KMS-11 (cell line): ENCODE measurements around the gene CRYBG2.

Source experiments
- H2AFZ ChIP-seq: fragments of 200-600 bp; sonication (generic); 2 replicates; pipeline ENCODE4 v1.6.1; 2016; ENCODE audit warnings: antibody characterized with exemption, mixed run types, low read depth
- H3K27ac ChIP-seq: fragments of 200-600 bp; sonication (generic); 2 replicates; pipeline ENCODE4 v1.6.1; 2016; ENCODE audit warnings: mild to moderate bottlenecking, mixed run types
- H3K27me3 ChIP-seq: fragments of 200-600 bp; sonication (generic); 2 replicates; pipeline ENCODE4 v1.6.1; 2017; ENCODE audit warnings: mild to moderate bottlenecking, low read depth, mixed run types, moderate library complexity; ENCODE audit not compliant: insufficient read depth
- H3K36me3 ChIP-seq: fragments of 200-600 bp; sonication (generic); 2 replicates; pipeline ENCODE4 v1.6.1; 2017; ENCODE audit warnings: mild to moderate bottlenecking, mixed run types; ENCODE audit not compliant: insufficient read depth
- H3K4me1 ChIP-seq: fragments of 200-600 bp; sonication (generic); 2 replicates; pipeline ENCODE4 v1.6.1; 2016; ENCODE audit warnings: mild to moderate bottlenecking, low read depth, mixed run types; ENCODE audit not compliant: poor library complexity, severe bottlenecking
- H3K4me2 ChIP-seq: fragments of 200-600 bp; sonication (generic); 2 replicates; pipeline ENCODE4 v1.7.0; 2016; ENCODE audit warnings: mild to moderate bottlenecking, mixed run types
- H3K4me3 ChIP-seq: fragments of 200-600 bp; sonication (generic); IDR thresholded peaks from 2 replicates; pipeline ENCODE4 v1.6.1; 2017; ENCODE audit warnings: low read depth, low read length, mixed read lengths; ENCODE audit not compliant: insufficient read depth
- H3K79me2 ChIP-seq: fragments of 200-600 bp; sonication (generic); 2 replicates; pipeline ENCODE4 v1.6.1; 2016; ENCODE audit warnings: low read depth, mixed run types; ENCODE audit not compliant: insufficient read depth
- H3K9ac ChIP-seq: fragments of 200-600 bp; sonication (generic); 2 replicates; pipeline ENCODE4 v1.6.1; 2016; ENCODE audit warnings: mild to moderate bottlenecking, mixed run types
- H4K20me1 ChIP-seq: fragments of 200-600 bp; sonication (generic); 2 replicates; pipeline ENCODE4 v1.6.1; 2016; ENCODE audit warnings: mild to moderate bottlenecking, mixed run types; ENCODE audit not compliant: insufficient read depth
- TF ChIP-seq, protein P1 (sequence below): fragments of 200-600 bp; sonication (generic); conservative IDR thresholded peaks from 2 replicates; pipeline ENCODE4 v1.6.1; 2017; ENCODE audit warnings: low read depth, mild to moderate bottlenecking, antibody characterized with exemption, low read length, moderate library complexity, mixed read lengths

The CRYBG2 gene

DNA sequence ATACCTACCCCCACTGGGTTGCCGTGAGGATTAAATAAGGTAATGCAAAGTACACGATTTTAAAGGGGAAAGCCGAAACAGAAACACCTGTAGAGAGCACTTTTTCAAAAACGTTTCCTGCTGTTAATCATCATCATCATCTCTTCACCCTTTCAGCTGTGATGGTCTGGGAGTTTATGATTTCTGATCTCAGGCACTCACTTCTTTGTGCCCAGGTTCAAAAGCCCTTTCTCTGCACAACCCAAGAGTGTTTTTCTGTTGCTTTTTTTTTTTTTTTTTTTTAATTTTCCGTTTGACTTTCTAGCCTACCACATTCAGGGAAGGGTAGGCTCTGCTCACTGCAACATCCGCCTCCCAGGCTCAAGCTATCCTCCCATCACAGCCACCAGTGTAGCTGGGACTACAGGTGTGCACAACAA is 46.6 kb downstream of the CRYBG2 start:
- Histone ChIP-seq H3K9ac (peak overlapping the region; percentile 77), H3K4me1 (peaks cover 19% of the 10 kb centered on the region), H4K20me1 (no peaks in the 10 kb centered on the region), H3K27ac (peak overlapping the region; percentile 63), H3K4me3 (peak overlapping the region; percentile 78), H3K4me2 (peak overlapping the region; percentile 75), H3K79me2 (no peaks in the 10 kb centered on the region), H3K27me3 (no peaks in the 10 kb centered on the region), H2AFZ (peak overlapping the region; percentile 77), H3K36me3 (no peaks in the 10 kb centered on the region)
- TF ChIP-seq, protein P1, sequence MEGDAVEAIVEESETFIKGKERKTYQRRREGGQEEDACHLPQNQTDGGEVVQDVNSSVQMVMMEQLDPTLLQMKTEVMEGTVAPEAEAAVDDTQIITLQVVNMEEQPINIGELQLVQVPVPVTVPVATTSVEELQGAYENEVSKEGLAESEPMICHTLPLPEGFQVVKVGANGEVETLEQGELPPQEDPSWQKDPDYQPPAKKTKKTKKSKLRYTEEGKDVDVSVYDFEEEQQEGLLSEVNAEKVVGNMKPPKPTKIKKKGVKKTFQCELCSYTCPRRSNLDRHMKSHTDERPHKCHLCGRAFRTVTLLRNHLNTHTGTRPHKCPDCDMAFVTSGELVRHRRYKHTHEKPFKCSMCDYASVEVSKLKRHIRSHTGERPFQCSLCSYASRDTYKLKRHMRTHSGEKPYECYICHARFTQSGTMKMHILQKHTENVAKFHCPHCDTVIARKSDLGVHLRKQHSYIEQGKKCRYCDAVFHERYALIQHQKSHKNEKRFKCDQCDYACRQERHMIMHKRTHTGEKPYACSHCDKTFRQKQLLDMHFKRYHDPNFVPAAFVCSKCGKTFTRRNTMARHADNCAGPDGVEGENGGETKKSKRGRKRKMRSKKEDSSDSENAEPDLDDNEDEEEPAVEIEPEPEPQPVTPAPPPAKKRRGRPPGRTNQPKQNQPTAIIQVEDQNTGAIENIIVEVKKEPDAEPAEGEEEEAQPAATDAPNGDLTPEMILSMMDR = no peak

DNA sequence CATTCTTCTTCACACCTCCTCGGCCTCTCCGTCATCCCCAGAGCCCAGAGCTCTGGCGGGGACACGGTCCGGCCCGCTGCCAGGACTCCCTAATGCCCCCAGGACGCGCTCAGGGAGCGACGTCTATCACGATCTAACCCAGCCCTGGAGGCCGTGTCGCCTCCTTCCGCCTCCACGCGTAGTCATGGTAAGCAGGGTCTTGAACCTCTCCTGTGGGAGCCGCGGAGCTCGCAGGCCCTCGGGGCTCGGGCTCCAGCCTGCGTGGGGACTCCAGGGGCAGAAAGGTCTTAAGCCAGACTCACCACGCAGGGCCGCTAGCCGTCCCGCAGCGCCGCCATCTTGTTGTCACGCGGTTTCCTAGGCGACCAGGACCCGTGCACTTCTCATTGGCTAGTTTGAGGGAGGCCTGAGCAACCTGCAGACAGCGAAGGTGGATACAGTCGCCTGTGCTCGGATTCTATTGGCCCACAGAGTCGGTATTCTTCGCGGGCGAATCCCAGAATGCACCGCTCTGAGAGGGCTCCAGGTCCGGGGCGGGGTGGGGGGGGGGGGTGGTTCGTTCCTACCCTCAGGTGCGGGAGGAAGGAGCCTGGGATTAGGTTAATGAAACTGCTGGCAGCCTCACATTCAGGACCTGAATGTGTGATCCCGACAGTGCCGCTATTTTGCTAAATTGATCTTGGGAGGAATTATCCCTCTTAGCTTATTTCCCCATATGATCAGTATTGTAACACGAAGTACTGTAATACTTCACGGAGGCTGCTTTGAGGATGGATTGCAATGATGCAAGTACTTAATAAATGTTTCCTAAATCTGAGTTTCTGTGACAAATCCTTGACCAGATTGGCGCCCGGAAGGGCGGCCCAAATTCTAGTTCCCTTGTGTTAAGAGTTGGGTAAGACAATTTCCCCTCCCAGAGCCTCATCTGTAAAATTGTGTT is 47.4 kb downstream of the CRYBG2 start, which contains the start of gene UBXN11:
Gene UBXN11 (minus strand): TSS at position 347 of the 940 bp plus-strand sequence. CDS start 3,753 bp downstream, outside the sequence.
- H3K4me2 ChIP-seq = peak within 1 kb of the TSS; percentile 98
- no peaks in the 10 kb centered on the region for H3K36me3 ChIP-seq
- no peaks in the 10 kb centered on the region for H3K79me2 ChIP-seq
- H2AFZ ChIP-seq = peak within 1 kb of the TSS; percentile 96
- no peaks in the 10 kb centered on the region for H3K27me3 ChIP-seq
- H3K9ac ChIP-seq = peak within 1 kb of the TSS; percentile 77
- H4K20me1 ChIP-seq = no peaks in the 10 kb centered on the region
- H3K4me3 ChIP-seq = peak within 1 kb of the TSS; percentile 91
- peaks cover 19% of the 10 kb centered on the region for H3K4me1 ChIP-seq
- H3K27ac ChIP-seq = peak within 1 kb of the TSS; percentile 63
- TF ChIP-seq, protein P1 = no peak

DNA sequence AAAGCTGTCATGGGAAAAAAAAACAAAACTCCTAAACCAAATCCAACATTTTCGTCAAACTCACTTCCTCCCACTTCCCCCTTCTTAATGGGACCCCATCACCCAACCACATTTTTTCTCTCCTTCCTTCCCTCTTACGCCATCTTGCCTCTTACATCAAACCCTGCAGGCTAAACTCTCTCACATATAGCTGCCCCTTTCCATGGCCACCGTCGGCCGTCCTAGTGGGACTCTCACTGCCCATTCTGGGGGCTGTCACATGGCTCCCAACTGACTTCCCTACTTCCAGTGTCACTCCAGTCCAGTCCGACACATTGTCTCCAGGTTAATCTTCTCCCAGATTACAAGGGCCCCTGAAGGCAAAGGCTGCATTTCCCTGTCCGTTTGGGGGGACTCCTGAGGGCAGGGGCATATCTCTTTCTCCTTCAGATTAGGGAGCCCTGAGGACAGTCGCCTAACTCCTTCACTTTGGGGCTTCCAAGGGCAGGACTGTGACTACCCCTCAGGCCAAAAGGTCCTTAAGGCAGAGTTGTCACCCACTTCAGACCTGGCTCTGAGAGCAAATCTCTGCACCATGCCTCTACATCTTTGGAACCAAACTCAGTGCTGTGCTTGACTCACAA is 48.2 kb downstream of the CRYBG2 start:
- TF ChIP-seq, protein P1 = no peak
- peak overlapping the region; percentile 96 for H2AFZ ChIP-seq
- peak overlapping the region; percentile 63 for H3K27ac ChIP-seq
- H3K4me3 ChIP-seq = peak overlapping the region; percentile 91
- H3K4me2 ChIP-seq = peak overlapping the region; percentile 98
- H3K36me3 ChIP-seq = no peaks in the 10 kb centered on the region
- no peaks in the 10 kb centered on the region for H3K79me2 ChIP-seq
- no peaks in the 10 kb centered on the region for H3K27me3 ChIP-seq
- H4K20me1 ChIP-seq = no peaks in the 10 kb centered on the region
- peak overlapping the region; percentile 77 for H3K9ac ChIP-seq
- peaks cover 19% of the 10 kb centered on the region for H3K4me1 ChIP-seq

DNA sequence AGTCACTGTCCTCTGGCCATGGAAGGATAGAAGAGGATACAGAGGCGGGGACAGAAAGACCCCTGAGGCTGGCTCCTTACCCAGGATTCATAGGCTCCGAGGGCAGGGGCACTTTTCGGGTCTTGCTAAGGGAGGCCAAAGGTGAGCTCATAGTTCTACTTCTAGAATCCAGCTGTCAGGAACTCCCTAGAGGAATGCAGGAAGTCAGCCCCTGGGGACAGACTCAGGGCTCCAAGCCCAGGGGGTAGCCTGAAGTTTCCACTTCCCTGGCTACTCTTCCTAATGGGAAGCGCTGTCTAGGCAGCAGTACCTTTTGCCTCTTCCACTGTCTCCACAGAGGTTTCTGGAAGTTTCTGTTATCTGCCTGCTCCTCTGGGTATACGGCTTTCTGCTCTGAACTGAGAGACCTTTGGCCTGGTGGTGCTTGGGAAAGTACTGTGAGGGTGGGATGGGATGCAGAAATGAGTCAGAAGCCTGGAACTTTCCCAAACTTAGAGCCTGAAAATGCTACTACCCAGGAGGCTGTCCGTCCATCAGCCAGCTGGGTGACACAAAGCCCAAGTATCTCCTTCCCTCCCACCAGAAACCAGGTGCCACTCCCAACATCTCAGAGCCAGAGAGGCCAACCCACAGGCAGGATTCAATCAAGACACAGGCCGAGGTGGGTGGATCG is 51.1 kb downstream of the CRYBG2 start:
- no peak overlapping the region for H3K4me2 ChIP-seq
- no peaks in the 10 kb centered on the region for H3K36me3 ChIP-seq
- H3K27ac ChIP-seq = no peak overlapping the region
- TF ChIP-seq, protein P1 = no peak
- H4K20me1 ChIP-seq = no peaks in the 10 kb centered on the region
- no peak overlapping the region for H3K4me3 ChIP-seq
- no peaks in the 10 kb centered on the region for H3K79me2 ChIP-seq
- H3K4me1 ChIP-seq = peaks cover 18% of the 10 kb centered on the region
- no peak overlapping the region for H3K9ac ChIP-seq
- H3K27me3 ChIP-seq = no peaks in the 10 kb centered on the region
- H2AFZ ChIP-seq = no peak overlapping the region
